ENCODE data around the gene AJM1.

GRCh38 chr9:136853596-136854112 lies 11.4 kb downstream of the AJM1 start:
- TF ChIP-seq POLR2AphosphoS5 (IDR thresholded peaks at IDR 0.05; ENCODE audit: borderline replicate concordance, low read depth, low read length) (no peak), EZH2 (IDR thresholded peaks at IDR 0.05) (no peak)

All from SK-N-MC (cell line).